ENCODE results near the gene DAP.
"Not testable (repeated sequence)": the region's sequence is repeated elsewhere in the genome, so short reads cannot be mapped to it uniquely, and the experiment has no call there.

The DAP gene

GRCh38 chr5:10668697-10669096 is 92.3 kb downstream of the DAP start:
- no peak for DNase-seq

DNA sequence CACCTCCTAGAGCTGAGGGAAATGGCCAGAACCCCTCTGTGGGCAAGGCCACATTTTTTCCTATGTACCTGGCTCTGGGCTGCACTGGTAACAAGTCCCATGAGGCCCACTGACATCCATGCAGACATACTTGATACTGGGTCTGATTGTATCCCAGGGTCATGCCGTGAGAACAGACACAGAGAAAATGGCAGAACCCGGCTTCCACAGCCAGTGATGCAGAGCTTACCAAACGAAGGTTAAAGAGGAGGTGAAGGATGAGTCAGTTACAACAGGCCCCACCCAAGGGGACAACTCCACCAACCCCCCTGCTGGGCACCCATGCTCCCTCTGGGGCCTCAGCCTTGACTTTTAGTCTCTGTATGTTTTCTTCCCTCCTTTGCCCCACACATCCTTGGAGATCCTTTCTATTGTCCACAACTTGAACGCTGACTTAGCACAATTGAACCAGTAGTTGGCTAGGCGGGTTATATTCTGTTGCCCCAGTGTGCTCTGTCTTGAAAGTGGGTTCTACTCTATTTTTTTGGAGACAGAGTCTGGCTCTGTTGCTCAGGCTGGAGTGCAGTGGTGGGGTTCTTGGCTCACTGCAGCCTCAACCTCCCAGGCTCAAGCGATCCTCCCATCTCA is 93.5 kb downstream of the DAP start:
- DNase-seq, result no peak

GRCh38 chr5:10666531-10667299 is 94.3 kb downstream of the DAP start:
- DNase-seq, result no peak

- no peak for DNase-seq
Observed at GRCh38 chr5:10665799-10666198, 95.2 kb downstream of the DAP start.

DNA sequence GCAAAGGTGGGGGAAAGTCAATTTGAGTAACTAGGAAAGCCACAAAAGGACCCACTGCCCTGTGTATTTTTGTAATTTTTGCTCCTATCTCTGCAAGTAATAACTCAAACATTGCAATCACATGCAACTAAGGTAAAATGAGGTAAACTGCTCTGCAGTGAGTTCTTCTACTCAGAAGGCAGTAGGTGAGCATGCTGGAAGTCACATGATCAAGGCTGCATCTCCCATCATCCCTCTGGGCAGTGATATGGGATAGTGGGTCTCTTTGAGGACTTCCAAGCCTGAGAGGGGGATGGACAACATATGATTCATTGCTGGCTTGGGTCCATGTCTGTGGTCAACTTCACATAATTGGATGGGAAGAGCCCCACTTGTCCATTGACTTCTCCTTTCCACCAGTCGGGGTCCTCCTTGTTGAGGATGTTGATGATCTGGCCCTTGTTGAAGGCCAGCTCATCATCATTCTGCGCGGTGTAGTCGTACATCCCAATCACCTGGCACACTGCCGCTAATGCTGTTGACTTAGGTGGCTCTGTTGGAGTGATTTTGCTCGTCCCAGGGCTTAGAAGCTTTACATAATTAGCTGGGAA is 96.8 kb downstream of the DAP start:
- not testable (repeated sequence) for DNase-seq

DNA sequence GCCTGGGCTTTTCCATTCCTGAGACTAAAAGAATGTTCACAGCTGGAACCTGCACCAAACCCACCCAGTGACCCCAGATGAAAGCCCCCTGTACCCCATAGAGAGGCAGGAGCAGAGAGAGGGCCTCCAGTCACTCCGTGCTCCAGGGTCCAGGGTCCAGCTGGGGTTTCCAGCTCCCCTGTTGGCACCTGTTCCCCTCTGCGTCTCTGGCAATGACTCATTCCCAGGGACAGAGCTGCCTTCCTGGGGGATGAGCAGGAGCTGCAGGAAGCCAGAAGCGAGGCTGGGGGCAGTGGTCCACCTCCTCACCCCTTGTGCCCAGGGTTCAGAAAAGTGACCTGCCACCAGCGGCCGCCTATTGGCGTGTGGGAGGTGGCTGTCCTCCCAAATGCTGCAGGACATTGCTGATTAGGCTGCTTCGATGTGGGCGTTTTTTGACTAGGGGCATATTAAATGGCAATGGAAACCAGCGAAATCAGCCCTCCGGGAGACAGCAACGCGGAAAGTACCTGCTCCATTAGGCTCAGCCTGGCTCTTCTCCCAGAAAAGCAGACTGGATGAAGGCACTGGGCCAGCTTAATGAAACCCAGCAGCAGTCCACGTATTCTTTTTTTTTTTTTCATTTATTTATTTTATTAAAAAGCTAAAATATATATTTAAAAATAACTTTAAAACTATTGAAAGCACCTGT is 97.4 kb downstream of the DAP start:
- no peak for DNase-seq

DNA sequence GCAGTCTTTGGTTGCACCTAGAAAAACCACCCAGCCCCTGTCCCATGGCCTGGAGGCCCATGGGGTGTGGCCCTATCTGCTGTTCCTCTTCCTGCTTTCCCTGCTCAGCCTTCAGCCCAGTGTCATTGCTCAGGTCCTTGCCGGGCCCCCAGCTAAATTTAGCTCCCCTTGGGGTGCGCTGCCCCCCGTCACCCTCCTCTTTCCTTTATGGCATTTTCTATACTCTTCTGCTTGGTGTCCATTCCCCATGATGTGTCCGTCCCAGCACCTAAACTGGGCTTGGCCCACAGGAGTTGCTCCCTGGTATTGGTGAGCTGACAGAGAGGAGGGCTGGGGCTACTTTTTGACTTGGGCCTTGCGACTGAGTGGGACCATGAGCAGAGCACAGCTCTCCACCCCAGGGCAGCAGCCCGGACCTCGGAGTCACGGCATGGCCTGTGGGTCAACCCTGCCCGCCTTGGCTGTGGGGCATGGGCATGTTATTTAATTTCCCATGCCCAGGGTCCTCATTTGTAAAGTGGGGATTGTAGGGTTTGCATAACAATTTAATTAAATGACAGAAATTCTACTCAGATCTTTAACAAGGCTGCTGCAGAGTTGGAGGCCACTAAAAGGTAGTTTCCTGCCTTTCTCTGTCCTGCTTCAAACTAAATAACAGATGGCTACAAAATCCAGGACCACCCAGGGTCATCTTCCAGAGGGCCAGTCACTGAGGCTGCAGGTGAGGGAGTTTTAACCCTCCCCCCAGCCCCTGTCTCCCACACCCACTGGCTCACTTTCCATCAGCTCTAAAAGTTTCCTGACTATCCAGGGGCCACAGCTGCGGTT is 98.2 kb downstream of the DAP start:
- no peak for DNase-seq

DNA sequence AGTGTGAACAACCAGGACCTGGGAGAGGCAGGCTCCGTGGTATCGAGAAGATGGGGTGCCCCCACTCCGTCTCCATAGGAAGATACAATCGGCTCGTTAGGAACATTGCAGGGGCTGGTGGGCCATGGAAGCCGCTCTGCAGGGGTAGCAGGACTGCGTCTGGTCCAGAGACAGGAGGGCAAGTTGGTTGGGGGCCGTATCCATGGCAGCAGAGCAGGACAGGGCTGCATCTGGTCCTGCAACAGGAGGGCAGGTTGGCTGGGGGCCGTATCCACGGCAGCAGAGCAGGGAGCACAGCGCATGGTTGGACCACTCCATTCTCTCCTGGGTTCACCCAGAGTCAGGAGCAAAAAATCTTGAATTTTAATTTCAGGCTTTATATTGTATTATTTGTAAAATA is 99.0 kb downstream of the DAP start:
- no peak for DNase-seq

DNA sequence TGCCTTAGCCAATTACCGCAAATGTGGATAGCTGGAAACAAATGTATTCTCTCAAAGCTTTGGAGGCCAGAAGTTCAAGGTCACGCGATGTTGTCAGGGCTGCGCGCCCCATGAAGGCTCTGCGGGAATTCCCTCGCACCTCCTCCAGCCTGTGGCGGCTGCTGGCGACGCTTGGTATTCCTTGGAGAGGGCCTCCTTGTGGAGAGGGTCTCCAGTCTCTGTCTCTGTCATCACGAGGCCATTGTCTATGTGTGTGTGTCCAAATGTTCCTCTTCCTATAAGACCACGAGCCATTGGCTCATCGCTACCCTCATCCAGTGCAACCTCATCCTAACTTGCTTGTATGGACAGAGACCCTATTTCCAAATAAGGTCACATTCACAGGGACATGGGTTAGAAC is 99.6 kb downstream of the DAP start:
- no peak for DNase-seq

DNA sequence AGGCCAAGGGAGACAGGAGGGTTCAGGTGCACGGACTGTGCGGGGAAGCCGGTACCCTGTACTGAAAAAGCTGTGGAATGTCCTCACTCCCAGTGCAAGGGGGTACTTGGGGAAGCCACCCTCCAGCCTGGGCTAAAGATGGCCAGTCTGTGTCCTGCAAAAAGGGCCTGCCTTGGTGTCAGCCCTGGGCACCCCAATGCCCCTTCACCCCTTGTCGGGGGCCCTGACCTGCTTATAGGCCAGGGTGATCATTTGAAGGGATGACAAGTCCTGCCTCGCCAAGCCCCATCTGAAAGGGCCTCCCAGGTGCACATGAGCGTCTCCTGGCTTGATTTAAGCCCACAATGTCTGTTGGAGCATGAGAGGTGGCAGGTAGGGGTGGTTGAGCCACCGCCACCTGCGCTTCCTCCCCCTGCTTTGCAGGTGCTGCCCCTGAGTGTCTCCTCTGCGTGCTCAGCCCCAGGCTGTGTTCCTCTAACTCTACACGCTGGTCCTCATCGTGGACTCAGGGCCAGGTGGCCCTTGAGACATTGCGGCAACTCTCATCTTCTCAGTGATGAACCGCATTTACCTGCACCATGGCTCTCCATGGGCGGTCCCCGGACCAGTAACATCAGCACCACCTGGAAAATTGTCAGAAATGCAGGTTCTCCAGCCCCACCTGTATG is 100.2 kb downstream of the DAP start:
- no peak for DNase-seq

GRCh38 chr5:10660135-10660534 is 100.9 kb downstream of the DAP start:
- no peak for DNase-seq

DNA sequence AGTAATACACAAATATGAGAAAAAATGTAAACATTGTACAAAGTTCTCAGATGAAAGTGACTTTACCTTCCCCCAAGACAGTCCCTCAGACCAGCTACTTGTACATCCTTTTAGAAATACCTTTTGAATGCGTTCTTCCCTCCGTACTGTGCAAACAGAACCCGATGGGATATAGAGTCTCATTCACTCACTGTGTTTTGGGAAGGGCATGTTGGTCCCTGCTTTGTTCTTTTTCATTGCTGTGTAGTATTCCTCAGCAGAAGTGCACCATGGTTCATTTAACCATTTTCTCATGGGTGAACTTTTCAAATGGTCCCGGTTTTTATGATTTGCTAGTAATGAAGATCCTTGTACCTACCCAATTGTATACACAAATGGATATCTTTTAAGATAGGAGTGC is 102.8 kb downstream of the DAP start:
- DNase-seq, result no peak

- no peak for DNase-seq
Observed at GRCh38 chr5:10655972-10656830, 104.8 kb downstream of the DAP start.

- no peak for DNase-seq
Observed at GRCh38 chr5:10655161-10655971, 105.7 kb downstream of the DAP start.

GRCh38 chr5:10654566-10654965 is 106.5 kb downstream of the DAP start:
- no peak for DNase-seq

- no peak for DNase-seq
Observed at GRCh38 chr5:10653751-10654400, 107.2 kb downstream of the DAP start.

- no peak for DNase-seq
Observed at GRCh38 chr5:10653043-10653442, 108.0 kb downstream of the DAP start.

DNA sequence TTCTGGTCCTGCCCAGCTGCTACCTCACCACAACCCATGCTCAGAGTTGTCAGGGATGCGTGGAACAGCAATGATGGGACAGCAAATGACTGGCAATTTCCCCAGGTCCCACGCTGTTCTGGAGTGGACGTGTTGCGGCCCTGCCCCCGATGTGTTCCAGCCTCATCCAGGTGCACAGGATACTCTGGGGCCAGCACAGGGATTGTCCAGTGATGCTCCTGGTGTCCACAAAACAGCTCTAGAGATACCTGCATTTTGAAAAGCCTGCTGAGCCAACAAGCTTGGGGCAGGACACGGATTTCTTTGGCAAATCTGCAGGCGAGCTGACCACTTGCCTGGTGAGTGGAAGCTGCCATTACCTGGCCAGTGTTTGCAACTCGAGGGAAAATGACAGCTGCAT is 108.4 kb downstream of the DAP start:
- DNase-seq, result no peak

GRCh38 chr5:10652151-10652550 is 108.9 kb downstream of the DAP start:
- no peak for DNase-seq
